IPS-18c (cell line): ENCODE data around the gene ARL14EP.

ENCODE experiments used
- H3K4me3 ChIP-seq: 2 replicates; pipeline ENCODE4 v1.7.0; 2013; ENCODE audit warnings: low read depth, mild to moderate bottlenecking, low read length, moderate library complexity; ENCODE audit not compliant: insufficient read depth
- H3K9me3 ChIP-seq: one replicate; pipeline ENCODE4 v1.6.1; 2013; ENCODE audit warnings: mild to moderate bottlenecking, low read length, moderate library complexity; ENCODE audit not compliant: control insufficient read depth, insufficient read depth

The ARL14EP gene

GRCh38 chr11:30322826-30323710 is at the start of gene ARL14EP:
Gene ARL14EP (plus strand): TSS chr11:30323104. CDS start chr11:30330949, 7,845 bp downstream.
- Histone ChIP-seq H3K9me3 (no peaks in the 10 kb centered on the region), H3K4me3 (peak within 1 kb of the TSS; percentile 90)

- H3K9me3 ChIP-seq, result no peaks in the 10 kb centered on the region
- no peak overlapping the region for H3K4me3 ChIP-seq
These were observed 45.7 kb upstream of the ARL14EP start for GRCh38 chr11:30277176-30277575.

GRCh38 chr11:30279796-30280195 is 43.1 kb upstream of the ARL14EP start:
- Histone ChIP-seq H3K4me3 (no peak overlapping the region), H3K9me3 (no peaks in the 10 kb centered on the region)

- no peaks in the 10 kb centered on the region for H3K9me3 ChIP-seq
- no peak overlapping the region for H3K4me3 ChIP-seq
These were observed 41.2 kb upstream of the ARL14EP start for GRCh38 chr11:30281476-30282288.

GRCh38 chr11:30282289-30282631 is 40.6 kb upstream of the ARL14EP start:
- Histone ChIP-seq H3K9me3 (no peaks in the 10 kb centered on the region), H3K4me3 (no peak overlapping the region)

- Histone ChIP-seq H3K4me3 (no peak overlapping the region), H3K9me3 (no peaks in the 10 kb centered on the region)
These were observed 38.1 kb upstream of the ARL14EP start for GRCh38 chr11:30284836-30285235.

- H3K4me3 ChIP-seq, result no peak overlapping the region
These were observed 37.3 kb upstream of the ARL14EP start for GRCh38 chr11:30285416-30286121.

GRCh38 chr11:30291331-30291730 is 31.6 kb upstream of the ARL14EP start:
- no peaks in the 10 kb centered on the region for H3K9me3 ChIP-seq

More at GRCh38 chr11:30285416-30286121, 37.3 kb upstream of the ARL14EP start:
- no peaks in the 10 kb centered on the region for H3K9me3 ChIP-seq

GRCh38 chr11:30292545-30292944 is 30.4 kb upstream of the ARL14EP start:
- no peaks in the 10 kb centered on the region for H3K9me3 ChIP-seq
- H3K4me3 ChIP-seq, result no peak overlapping the region

More at GRCh38 chr11:30291331-30291730, 31.6 kb upstream of the ARL14EP start:
- H3K4me3 ChIP-seq, result no peak overlapping the region

GRCh38 chr11:30295178-30295885 is 27.6 kb upstream of the ARL14EP start:
- Histone ChIP-seq H3K4me3 (no peak overlapping the region), H3K9me3 (no peaks in the 10 kb centered on the region)

- no peak overlapping the region for H3K4me3 ChIP-seq
- H3K9me3 ChIP-seq, result no peaks in the 10 kb centered on the region
These were observed 18.3 kb upstream of the ARL14EP start for GRCh38 chr11:30304620-30305019.

- H3K4me3 ChIP-seq, result no peak overlapping the region
- H3K9me3 ChIP-seq, result no peaks in the 10 kb centered on the region
These were observed 12.3 kb upstream of the ARL14EP start for GRCh38 chr11:30310623-30311022.

GRCh38 chr11:30311189-30311588 is 11.7 kb upstream of the ARL14EP start:
- no peaks in the 10 kb centered on the region for H3K9me3 ChIP-seq
- no peak overlapping the region for H3K4me3 ChIP-seq

- H3K4me3 ChIP-seq, result no peak overlapping the region
These were observed 10.7 kb upstream of the ARL14EP start for GRCh38 chr11:30312243-30312642.

GRCh38 chr11:30313580-30313979 is 9.3 kb upstream of the ARL14EP start:
- H3K9me3 ChIP-seq, result no peaks in the 10 kb centered on the region
- H3K4me3 ChIP-seq, result no peak overlapping the region

More at GRCh38 chr11:30312243-30312642, 10.7 kb upstream of the ARL14EP start:
- H3K9me3 ChIP-seq, result no peaks in the 10 kb centered on the region

- Histone ChIP-seq H3K4me3 (no peak overlapping the region), H3K9me3 (no peaks in the 10 kb centered on the region)
These were observed 8.3 kb upstream of the ARL14EP start for GRCh38 chr11:30314625-30315024.

GRCh38 chr11:30316237-30316636 is 6.7 kb upstream of the ARL14EP start:
- no peak overlapping the region for H3K4me3 ChIP-seq
- no peaks in the 10 kb centered on the region for H3K9me3 ChIP-seq
